Epithelial cell of proximal tubule (primary cell): Measurements from ENCODE around the gene POFUT2. TPM values are rescaled to one million over a fixed set of nuclear protein-coding genes. Genes with fewer than 3 reads are reported as not detected.

ENCODE experiments used
- DNase-seq: peaks from one replicate; pipeline ENCODE4 v3.0.0-alpha.2; 2011; ENCODE audit warnings: low read depth
- H3K4me3 ChIP-seq: 2 replicates; pipeline ENCODE4 v1.5.1; 2011; ENCODE audit warnings: low read depth, mild to moderate bottlenecking, low read length
- total RNA-seq: library from RNA; depleted of rRNA; stranded (reverse); fragments of >200 nt; gene quantifications from 2 replicates; pipeline ENCODE4 v1.2.3, GENCODE V29; 2015
- TF ChIP-seq, protein P1 (sequence below): conservative IDR thresholded peaks from 2 replicates; pipeline ENCODE4 v1.5.1; 2012; ENCODE audit warnings: low read depth, mild to moderate bottlenecking, low read length

The POFUT2 gene
- total RNA-seq, 1 donor from 2014 or later = 10.4 TPM

DNA sequence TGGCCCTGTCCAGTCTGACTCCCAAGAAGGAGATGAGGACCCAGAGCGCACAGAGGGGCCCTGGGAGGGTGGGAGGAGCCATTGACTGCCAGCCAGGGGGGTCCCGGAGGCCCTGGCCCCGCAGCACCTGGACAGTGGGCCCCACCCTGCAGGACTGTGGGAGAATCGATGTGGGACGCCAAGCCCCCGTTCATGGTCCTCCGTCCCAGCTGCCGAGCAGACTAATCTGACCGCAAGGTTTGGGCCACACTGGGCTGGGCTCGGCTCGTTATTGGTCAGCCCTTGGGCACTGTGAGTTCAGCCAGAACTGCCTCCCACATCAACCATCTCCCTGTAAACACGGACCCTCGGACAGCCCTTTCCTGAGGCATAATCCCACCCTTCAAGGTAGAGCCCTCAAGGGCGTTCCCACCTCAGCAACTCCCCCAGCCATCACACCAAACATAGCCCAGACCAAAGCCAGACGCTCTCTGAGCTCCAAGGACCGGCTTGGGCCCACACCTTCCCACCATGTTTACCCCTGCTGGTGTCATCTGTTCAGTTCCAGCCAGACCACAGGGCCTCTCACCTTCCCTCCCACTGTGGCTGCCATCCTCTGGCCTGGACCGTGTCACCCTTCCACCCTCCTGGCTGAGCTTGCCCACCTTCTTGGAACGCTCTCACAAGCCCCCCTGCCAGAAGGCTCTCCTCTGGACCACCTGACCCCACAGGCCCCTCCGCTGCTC, 16.2 kb upstream of the POFUT2 start:
- H3K4me3 ChIP-seq = no peak overlapping the region
- TF ChIP-seq, protein P1, sequence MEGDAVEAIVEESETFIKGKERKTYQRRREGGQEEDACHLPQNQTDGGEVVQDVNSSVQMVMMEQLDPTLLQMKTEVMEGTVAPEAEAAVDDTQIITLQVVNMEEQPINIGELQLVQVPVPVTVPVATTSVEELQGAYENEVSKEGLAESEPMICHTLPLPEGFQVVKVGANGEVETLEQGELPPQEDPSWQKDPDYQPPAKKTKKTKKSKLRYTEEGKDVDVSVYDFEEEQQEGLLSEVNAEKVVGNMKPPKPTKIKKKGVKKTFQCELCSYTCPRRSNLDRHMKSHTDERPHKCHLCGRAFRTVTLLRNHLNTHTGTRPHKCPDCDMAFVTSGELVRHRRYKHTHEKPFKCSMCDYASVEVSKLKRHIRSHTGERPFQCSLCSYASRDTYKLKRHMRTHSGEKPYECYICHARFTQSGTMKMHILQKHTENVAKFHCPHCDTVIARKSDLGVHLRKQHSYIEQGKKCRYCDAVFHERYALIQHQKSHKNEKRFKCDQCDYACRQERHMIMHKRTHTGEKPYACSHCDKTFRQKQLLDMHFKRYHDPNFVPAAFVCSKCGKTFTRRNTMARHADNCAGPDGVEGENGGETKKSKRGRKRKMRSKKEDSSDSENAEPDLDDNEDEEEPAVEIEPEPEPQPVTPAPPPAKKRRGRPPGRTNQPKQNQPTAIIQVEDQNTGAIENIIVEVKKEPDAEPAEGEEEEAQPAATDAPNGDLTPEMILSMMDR = no peak
- no peak for DNase-seq

DNA sequence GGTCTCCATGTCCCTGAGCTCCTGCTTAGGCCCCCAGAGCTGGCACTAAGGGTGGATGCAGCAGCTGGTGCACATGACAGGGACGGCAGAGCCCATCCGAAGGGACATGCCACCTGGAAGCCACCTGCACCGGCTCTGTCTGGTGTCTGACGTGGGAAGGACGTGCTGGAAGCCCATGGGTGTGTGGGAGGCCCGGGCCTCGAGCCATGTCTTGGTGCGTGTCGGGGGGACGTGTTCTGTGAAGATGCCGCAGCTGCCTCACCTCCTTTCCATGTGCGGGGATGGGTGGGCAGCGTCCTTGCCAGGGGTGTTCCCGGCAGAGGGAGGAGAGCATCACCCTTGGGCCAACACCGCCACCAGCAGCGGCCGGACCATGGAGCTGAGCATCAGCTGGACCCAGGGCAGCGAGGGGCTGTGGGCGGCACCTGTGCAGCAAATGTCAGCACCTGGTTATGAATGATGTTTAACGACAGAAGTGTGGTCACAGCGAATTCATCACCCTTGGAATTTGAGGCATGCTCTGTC, 15.5 kb upstream of the POFUT2 start:
- TF ChIP-seq, protein P1 = no peak
- no peak overlapping the region for H3K4me3 ChIP-seq
- no peak for DNase-seq

DNA sequence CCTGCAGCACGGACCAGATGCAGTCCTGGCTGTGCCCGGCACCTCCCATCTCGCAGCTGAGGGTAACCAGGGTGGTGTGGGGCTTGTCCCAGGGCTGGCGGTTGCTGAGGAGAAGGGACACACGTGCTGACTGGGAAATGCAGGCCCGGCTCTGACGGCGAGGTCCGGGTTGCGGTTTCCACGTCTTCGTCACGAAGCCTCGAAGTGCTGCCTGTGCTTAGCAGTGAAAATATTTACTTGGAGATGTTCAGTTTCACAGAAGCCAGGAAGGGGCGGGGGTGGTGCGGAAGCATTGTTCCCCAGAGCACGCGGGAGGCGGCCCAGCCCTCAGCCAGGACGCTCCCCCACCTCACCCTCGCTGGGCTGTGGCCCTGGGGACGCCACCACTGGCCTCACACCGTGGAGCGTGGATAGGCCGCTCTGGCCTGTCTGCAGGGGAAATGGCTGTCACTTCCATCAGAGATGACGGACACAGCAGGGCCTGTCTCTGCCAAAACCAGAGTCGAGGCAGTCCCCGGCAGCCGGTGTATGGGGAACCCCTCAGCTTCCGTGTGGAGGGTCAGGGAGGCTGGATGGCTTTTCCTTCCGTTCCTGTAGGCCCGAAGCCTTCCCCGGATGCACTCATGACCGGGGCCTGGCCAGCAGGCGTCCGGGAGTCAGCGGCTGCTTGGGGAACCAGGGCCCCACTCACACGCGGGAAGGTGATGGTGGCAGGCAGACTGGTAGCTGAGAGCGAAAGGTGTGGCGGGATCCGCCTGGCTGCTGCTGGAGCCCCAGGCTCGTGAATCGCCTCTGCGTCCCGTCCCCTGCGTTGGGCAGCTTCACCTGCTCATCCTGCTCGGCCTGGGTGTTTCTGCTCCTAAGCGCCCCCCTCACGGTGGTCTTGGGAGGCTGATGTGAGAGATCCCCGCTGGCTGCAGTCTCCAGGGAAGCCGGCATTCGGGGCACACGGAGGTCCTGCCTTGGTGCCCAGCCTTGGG, 14.7 kb upstream of the POFUT2 start:
- TF ChIP-seq, protein P1 = no peak

DNA sequence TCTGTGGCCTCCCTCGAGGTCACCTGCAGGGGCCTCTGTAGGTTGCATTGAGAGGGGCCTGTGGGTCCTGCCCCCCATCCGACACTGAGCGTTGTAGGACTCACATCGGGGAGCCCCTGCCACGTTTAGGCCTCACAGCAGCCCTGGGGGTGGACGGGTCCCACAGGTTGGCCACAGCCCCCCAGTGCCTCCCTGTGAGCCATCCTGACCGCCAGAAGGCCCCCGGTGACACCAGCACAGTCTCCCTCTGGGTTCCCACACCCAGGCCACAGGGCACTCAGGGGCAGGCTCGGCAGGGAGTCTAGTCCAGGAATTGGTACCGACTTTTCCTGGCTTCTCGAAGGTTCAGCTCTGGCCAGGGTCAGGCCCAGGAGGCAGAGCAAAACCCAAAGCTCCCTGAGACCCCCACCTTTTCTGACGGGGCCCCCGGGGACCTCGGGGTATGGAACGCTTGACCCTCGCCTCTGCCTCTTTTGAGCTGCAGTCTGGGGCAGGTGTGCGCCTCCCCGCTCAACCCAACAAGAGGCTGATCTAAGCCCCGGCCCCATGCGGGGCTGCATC, 13.9 kb upstream of the POFUT2 start:
- no peak for DNase-seq
- H3K4me3 ChIP-seq = no peak overlapping the region

More for the DNA sequence above, 14.7 kb upstream of the POFUT2 start:
- H3K4me3 ChIP-seq = no peak overlapping the region
- DNase-seq = no peak

DNA sequence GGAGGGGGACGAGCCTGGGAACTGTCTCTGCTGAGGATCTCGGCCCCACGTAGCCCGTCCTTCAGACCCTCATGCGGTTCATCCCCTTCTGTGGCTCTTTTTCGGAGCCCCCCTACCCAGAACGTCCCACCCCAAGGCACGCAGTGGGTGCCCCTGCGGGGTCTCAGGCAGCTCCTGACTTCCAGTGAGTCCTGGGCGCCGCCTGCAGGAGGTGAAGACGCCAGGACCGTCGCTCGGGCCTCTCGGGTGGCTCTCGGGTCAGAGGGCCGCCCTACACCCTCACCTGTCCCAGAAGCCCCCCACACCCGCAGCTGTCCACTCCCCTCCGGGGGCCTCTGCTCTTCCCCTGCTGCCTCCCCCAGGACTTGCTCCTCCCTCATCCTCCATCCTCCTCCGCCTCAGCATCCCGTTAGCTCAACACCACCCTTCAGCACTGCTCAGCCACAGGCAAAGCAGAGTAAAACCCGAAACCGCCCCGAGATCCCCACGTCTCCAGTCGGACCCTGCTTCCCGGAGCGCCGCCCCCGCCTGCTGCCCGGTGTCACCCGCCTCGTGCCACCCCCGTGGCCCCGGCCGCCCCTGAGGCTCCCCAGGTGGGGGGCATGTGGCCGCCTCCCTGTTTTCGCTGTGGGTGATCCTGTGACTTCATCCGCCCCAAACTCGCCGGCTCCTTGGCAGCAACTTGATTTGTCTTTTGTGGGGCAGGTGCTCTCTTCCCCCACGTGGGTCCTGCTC, 13.3 kb upstream of the POFUT2 start:
- DNase-seq = no peak
- TF ChIP-seq, protein P1 = no peak
- no peak overlapping the region for H3K4me3 ChIP-seq

More for the DNA sequence above, 13.9 kb upstream of the POFUT2 start:
- TF ChIP-seq, protein P1 = no peak
